ENCODE results near the gene CNTNAP2.

GRCh38 chr7:146701166-146701565 is 584.6 kb downstream of the CNTNAP2 start:
- no peak for TF ChIP-seq CTCF (conservative IDR thresholded peaks at IDR 0.05)
- no peak for TF ChIP-seq ZFX (IDR thresholded peaks at IDR 0.05)

Measured in C4-2B (cell line).